Hematopoietic multipotent progenitor cell treated with erythropoietin and hydrocortisone succinate and interleukin-3 and kit ligand, for 6 days (in vitro differentiated cells): ENCODE results near the gene ACSL1.

Source experiments
- DNase-seq: peaks from one replicate; pipeline ENCODE4 v3.0.0-alpha.2; 2015

Gene ACSL1

GRCh38 chr4:184810720-184811119 lies 15.0 kb downstream of the ACSL1 start:
- DNase-seq: no peak

GRCh38 chr4:184808713-184809050 lies 17.1 kb downstream of the ACSL1 start:
- no peak for DNase-seq

- DNase-seq: no peak
Observed at GRCh38 chr4:184807797-184808712, 17.7 kb downstream of the ACSL1 start.

- no peak for DNase-seq
Observed at GRCh38 chr4:184807256-184807655, 18.5 kb downstream of the ACSL1 start.

- no peak for DNase-seq
Observed at GRCh38 chr4:184806711-184807110, 19.1 kb downstream of the ACSL1 start.

- no peak for DNase-seq
Observed at GRCh38 chr4:184806229-184806550, 19.6 kb downstream of the ACSL1 start.

GRCh38 chr4:184805462-184806228 lies 20.1 kb downstream of the ACSL1 start:
- peak; percentile 81 for DNase-seq

- DNase-seq: no peak
Observed at GRCh38 chr4:184804621-184805020, 21.1 kb downstream of the ACSL1 start.

- no peak for DNase-seq
Observed at GRCh38 chr4:184803874-184804273, 21.9 kb downstream of the ACSL1 start.

GRCh38 chr4:184803133-184803532 lies 22.6 kb downstream of the ACSL1 start:
- no peak for DNase-seq

- DNase-seq: no peak
Observed at GRCh38 chr4:184802697-184803015, 23.1 kb downstream of the ACSL1 start.

GRCh38 chr4:184801781-184802696 lies 23.7 kb downstream of the ACSL1 start:
- no peak for DNase-seq

- no peak for DNase-seq
Observed at GRCh38 chr4:184798504-184798903, 27.3 kb downstream of the ACSL1 start.

- DNase-seq: no peak
Observed at GRCh38 chr4:184796906-184797305, 28.9 kb downstream of the ACSL1 start.

GRCh38 chr4:184795214-184795844 lies 30.4 kb downstream of the ACSL1 start:
- DNase-seq: no peak

- no peak for DNase-seq
Observed at GRCh38 chr4:184794470-184794869, 31.3 kb downstream of the ACSL1 start.

- DNase-seq: no peak
Observed at GRCh38 chr4:184793735-184794355, 31.9 kb downstream of the ACSL1 start.

- DNase-seq: peak; percentile 86
Observed at GRCh38 chr4:184792950-184793555, 32.7 kb downstream of the ACSL1 start.

- DNase-seq: peak; percentile 56
Observed at GRCh38 chr4:184792334-184792733, 33.4 kb downstream of the ACSL1 start.

GRCh38 chr4:184790826-184791225 lies 34.9 kb downstream of the ACSL1 start:
- peak; percentile 30 for DNase-seq

- DNase-seq: no peak
Observed at GRCh38 chr4:184787766-184788503, 37.8 kb downstream of the ACSL1 start.
